Measurements from ENCODE around the gene ATG16L1.

ATG16L1 gene

DNA sequence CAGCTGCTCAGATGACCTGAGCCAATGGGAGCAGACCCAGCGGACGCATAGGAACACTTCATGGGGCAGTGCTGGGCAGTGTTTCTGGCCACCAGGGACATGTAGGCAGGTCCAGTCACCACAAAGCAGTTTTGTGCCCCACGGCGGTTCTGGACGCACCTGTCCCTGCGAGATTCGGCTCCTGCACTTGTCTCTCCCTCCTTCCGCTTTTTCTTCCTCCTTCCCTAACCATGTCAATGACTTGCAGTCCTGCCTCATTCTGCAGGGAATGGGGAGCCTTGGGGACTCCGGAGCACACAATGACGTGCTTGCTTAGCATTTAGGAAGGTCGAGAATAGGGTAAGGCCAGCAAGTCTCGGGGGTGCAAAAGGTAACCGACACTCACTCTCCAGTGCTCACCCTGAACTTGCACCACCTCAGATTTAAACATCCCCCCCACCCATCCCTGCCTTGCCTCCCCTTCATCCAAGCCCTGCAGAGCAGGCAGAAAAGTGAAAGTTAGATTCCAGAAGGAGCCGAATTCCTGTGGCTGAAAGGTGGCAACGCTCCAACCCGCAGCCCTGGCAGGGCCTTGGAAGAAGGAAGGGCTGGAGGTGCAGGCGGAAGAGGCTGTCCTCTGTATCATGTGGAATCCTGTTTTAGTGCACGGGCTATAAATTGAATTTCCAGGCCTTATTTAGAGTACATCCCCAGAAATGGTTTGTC is 40.5 kb upstream of the ATG16L1 start:
- Histone ChIP-seq H3K27ac (no peak overlapping the region), H3K4me3 (ENCODE audit: low read depth, low read length) (no peak overlapping the region)

DNA sequence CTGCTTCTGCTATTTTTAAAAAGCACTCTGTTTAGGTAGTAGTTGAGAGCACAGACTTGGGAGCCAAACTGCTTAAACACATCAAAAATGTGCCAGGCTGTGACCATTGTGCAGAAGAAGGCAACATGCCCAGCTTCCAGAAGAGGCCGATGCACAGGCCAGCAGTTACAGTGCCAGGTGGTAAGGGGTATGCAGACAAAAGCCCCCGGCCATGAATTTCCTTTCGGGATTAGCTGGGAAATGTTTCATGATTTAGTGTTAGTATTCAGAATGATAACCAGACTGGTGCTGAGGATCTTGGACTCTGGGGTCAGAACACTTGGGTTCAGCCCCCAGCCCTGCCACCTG is 40.0 kb upstream of the ATG16L1 start:
- no peaks in the 10 kb centered on the region for H3K9me3 ChIP-seq (ENCODE audit: control insufficient read depth, low read length)
- H3K4me2 ChIP-seq (ENCODE audit: low read length), result no peak overlapping the region
- no peaks in the 10 kb centered on the region for H3K4me1 ChIP-seq
- H3K79me2 ChIP-seq, result no peaks in the 10 kb centered on the region
- no peak overlapping the region for H3K4me3 ChIP-seq (ENCODE audit: low read depth, low read length)
- no peak overlapping the region for H3K27ac ChIP-seq
- H3K27me3 ChIP-seq (ENCODE audit: control insufficient read depth, insufficient read depth, low read length), result no peaks in the 10 kb centered on the region
- peak overlapping the region; percentile 60 for H2AFZ ChIP-seq
- TF ChIP-seq, protein P1, sequence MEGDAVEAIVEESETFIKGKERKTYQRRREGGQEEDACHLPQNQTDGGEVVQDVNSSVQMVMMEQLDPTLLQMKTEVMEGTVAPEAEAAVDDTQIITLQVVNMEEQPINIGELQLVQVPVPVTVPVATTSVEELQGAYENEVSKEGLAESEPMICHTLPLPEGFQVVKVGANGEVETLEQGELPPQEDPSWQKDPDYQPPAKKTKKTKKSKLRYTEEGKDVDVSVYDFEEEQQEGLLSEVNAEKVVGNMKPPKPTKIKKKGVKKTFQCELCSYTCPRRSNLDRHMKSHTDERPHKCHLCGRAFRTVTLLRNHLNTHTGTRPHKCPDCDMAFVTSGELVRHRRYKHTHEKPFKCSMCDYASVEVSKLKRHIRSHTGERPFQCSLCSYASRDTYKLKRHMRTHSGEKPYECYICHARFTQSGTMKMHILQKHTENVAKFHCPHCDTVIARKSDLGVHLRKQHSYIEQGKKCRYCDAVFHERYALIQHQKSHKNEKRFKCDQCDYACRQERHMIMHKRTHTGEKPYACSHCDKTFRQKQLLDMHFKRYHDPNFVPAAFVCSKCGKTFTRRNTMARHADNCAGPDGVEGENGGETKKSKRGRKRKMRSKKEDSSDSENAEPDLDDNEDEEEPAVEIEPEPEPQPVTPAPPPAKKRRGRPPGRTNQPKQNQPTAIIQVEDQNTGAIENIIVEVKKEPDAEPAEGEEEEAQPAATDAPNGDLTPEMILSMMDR (IDR thresholded peaks at IDR 0.05), result no peak
- H3K9ac ChIP-seq, result no peak overlapping the region
- H3K36me3 ChIP-seq (ENCODE audit: control insufficient read depth, insufficient read depth, low read length), result no peaks in the 10 kb centered on the region

More for the DNA sequence above, 40.5 kb upstream of the ATG16L1 start:
- TF ChIP-seq, protein P1 (IDR thresholded peaks at IDR 0.05), result no peak
- H3K4me1 ChIP-seq, result no peaks in the 10 kb centered on the region
- peak overlapping the region; percentile 60 for H2AFZ ChIP-seq
- no peaks in the 10 kb centered on the region for H3K27me3 ChIP-seq (ENCODE audit: control insufficient read depth, insufficient read depth, low read length)
- H3K79me2 ChIP-seq, result no peaks in the 10 kb centered on the region
- no peak overlapping the region for H3K4me2 ChIP-seq (ENCODE audit: low read length)
- no peaks in the 10 kb centered on the region for H3K36me3 ChIP-seq (ENCODE audit: control insufficient read depth, insufficient read depth, low read length)
- H3K9me3 ChIP-seq (ENCODE audit: control insufficient read depth, low read length), result no peaks in the 10 kb centered on the region
- no peak overlapping the region for H3K9ac ChIP-seq

DNA sequence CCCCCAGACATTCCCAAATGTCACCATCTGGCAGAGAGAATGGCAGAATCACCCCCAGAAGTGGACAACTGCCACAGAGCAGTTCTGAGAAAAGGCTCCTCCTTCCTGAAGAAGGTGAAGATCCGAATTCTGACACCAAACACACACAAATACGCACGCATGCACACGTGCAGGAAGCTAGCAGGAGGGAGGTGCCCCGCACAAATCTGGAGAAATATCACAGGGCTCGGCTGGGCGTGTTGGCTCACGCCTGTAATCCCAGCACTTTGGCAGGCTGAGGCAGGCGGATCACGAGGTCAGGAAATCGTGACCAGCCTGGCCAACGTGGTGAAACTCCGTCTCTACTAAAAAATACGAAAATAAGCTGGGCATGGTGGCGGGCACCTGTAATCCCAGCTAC is 38.5 kb upstream of the ATG16L1 start:
- no peak overlapping the region for H2AFZ ChIP-seq
- H3K4me1 ChIP-seq, result no peaks in the 10 kb centered on the region
- H3K36me3 ChIP-seq (ENCODE audit: control insufficient read depth, insufficient read depth, low read length), result no peaks in the 10 kb centered on the region
- H3K79me2 ChIP-seq, result no peaks in the 10 kb centered on the region
- H3K9me3 ChIP-seq (ENCODE audit: control insufficient read depth, low read length), result no peaks in the 10 kb centered on the region
- TF ChIP-seq, protein P1 (IDR thresholded peaks at IDR 0.05), result no peak
- no peak overlapping the region for H3K9ac ChIP-seq
- H3K27ac ChIP-seq, result no peak overlapping the region
- H3K4me3 ChIP-seq (ENCODE audit: low read depth, low read length), result no peak overlapping the region
- no peak overlapping the region for H3K4me2 ChIP-seq (ENCODE audit: low read length)
- H3K27me3 ChIP-seq (ENCODE audit: control insufficient read depth, insufficient read depth, low read length), result no peaks in the 10 kb centered on the region

DNA sequence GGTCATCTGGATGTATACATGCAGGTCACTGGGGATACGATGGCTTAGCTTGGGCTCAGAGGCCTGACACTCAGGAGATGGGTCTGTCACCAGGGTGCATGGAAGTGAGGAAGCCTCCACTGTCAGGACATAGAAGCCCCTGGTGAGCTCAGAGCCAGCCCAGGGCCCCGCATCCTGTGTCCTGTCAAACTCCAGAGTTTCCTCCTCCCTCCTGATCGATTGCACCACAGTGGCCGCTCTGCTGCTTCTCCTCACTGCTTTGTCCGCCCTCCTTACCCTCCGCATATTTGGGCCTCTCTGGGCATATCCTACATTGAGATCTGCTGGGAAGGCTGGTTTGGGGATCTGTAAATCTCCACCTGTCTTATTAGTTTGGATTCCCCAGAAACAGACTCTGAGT is 37.5 kb upstream of the ATG16L1 start:
- no peak overlapping the region for H3K4me2 ChIP-seq (ENCODE audit: low read length)
- H3K4me3 ChIP-seq (ENCODE audit: low read depth, low read length), result no peak overlapping the region
- H3K27me3 ChIP-seq (ENCODE audit: control insufficient read depth, insufficient read depth, low read length), result no peaks in the 10 kb centered on the region
- TF ChIP-seq, protein P1 (IDR thresholded peaks at IDR 0.05), result no peak
- H3K9ac ChIP-seq, result no peak overlapping the region
- H3K27ac ChIP-seq, result no peak overlapping the region
- H3K79me2 ChIP-seq, result no peaks in the 10 kb centered on the region
- H3K9me3 ChIP-seq (ENCODE audit: control insufficient read depth, low read length), result no peaks in the 10 kb centered on the region
- H3K4me1 ChIP-seq, result no peaks in the 10 kb centered on the region
- H3K36me3 ChIP-seq (ENCODE audit: control insufficient read depth, insufficient read depth, low read length), result no peaks in the 10 kb centered on the region
- H2AFZ ChIP-seq, result no peak overlapping the region

DNA sequence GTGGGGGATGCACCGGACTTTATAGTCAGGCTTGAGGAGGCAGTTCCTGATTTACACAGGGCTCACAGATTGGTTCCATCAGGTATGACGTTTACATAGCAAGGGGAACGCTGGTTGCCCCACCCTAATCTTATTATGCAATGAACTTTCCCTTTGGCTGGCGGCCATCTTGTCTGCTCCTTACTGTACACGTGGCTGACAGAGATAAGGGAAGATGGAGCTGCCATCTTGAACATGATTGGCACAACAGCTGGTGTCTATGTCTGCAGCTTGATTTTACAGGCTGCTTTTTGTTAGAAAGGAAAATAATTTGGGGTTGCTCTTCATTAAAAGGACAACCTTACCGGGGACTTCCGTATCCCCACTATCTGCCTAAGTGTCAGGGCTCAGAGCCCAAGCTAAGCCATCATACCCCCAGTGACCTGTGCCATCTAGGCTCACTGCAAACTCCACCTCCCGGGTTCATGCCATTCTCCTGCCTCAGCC is 33.5 kb upstream of the ATG16L1 start:
- Histone ChIP-seq H3K27me3 (ENCODE audit: control insufficient read depth, insufficient read depth, low read length) (no peaks in the 10 kb centered on the region), H3K4me3 (ENCODE audit: low read depth, low read length) (no peak overlapping the region), H3K27ac (no peak overlapping the region), H3K4me1 (no peaks in the 10 kb centered on the region), H2AFZ (no peak overlapping the region), H3K79me2 (no peaks in the 10 kb centered on the region), H3K4me2 (ENCODE audit: low read length) (no peak overlapping the region), H3K9ac (no peak overlapping the region), H3K36me3 (ENCODE audit: control insufficient read depth, insufficient read depth, low read length) (no peaks in the 10 kb centered on the region), H3K9me3 (ENCODE audit: control insufficient read depth, low read length) (no peaks in the 10 kb centered on the region)
- TF ChIP-seq, protein P1 (IDR thresholded peaks at IDR 0.05), result no peak

Measured in parathyroid adenoma (tissue), 2 donors.